ENCODE measurements around the gene RGL3. TPM values are rescaled to one million over a fixed set of nuclear protein-coding genes. Genes with fewer than 3 reads are reported as not detected.
"Not testable (repeated sequence)": the region's sequence is repeated elsewhere in the genome, so short reads cannot be mapped to it uniquely, and the experiment has no call there.

Gene RGL3
- total RNA-seq, 2 experiments from 2014 or later = not detected

- Mint-ChIP-seq H3K36me3 (peaks cover 9% of the 10 kb centered on the region), H3K4me3 (peak overlapping the region; percentile 56), H3K4me1 (peaks cover 29% of the 10 kb centered on the region), H3K9me3 (no peaks in the 10 kb centered on the region), H3K27me3 (peaks cover 33% of the 10 kb centered on the region), H3K27ac (peak overlapping the region; percentile 45)
- DNase-seq = peak; percentile 57
Observed at GRCh38 chr19:11382898-11383705, 36.0 kb downstream of the RGL3 start.

DNA sequence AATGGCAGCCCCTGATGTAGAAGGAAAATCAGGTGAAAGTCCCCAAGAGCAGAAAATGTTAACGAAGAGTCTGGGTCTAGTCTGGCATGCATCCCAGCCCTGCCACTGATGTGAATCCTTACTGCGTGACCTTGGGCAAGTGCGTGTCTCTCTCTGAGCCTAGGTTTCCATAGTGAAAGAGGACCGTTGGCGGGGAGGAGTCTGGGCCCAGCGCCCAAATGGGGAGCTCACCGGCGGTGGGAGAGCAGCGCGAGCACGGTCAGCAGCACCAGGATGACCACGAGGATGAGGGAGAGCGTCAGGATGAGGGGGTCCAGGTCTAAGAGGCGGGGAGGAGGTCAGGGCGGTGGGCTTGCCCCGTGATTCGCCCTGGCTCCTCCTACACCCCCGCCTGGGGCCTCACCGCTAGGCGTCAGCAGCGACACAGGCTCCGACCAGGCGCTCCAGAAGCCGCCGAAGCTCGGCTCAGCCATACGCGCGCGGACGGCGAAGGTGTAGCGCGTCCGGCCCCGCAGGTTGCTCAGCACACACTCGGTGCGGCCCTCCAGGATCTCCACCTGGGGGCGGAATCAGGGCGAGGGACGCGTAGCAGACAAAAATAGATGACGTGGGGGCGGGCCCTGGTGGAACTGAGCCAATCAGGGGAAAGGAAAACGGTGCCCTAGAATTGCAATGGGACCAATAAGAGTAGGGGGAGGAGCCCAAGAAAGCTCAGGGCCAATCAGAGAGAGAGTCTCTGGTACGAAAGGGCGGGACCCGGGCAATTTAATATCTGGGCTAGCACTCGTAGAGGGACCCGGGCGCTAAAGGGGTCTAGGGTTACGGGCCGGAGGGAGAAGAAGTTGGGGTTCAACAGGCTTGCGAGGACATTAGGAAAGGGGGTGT is 38.2 kb downstream of the RGL3 start:
- H3K4me1 Mint-ChIP-seq = peaks cover 34% of the 10 kb centered on the region
- H3K36me3 Mint-ChIP-seq = peaks cover 19% of the 10 kb centered on the region
- H3K4me3 Mint-ChIP-seq = peak overlapping the region; percentile 93
- H3K9me3 Mint-ChIP-seq = no peaks in the 10 kb centered on the region
- H3K27me3 Mint-ChIP-seq = peaks cover 33% of the 10 kb centered on the region
- H3K27ac Mint-ChIP-seq = peak overlapping the region; percentile 91
- DNase-seq = peak; percentile 97

DNA sequence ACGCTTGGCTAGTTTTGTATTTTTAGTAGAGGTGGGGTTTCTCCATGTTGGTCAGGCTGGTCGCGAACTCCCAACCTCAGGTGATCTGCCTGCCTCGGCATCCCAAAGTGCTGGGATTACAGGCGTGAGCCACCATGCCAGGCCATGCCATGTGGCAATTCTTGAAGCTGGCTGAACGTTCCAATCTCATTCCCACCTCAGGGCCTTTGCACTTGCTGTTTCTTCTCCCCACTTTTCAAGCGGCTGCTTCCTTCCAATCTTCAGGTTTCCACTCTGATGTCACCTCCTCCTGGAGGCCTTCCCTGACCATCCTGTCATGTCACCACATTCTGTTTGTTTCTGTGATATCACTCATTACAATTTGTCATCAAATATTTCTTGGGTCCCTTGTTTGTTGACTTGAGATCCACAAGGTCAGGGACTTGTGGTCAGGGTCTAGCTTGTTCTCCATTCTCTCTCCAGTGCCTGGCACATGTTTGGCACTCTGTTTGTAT is 39.2 kb downstream of the RGL3 start:
- peaks cover 34% of the 10 kb centered on the region for H3K4me1 Mint-ChIP-seq
- peak overlapping the region; percentile 93 for H3K4me3 Mint-ChIP-seq
- no peaks in the 10 kb centered on the region for H3K9me3 Mint-ChIP-seq
- H3K27ac Mint-ChIP-seq = peak overlapping the region; percentile 91
- H3K27me3 Mint-ChIP-seq = peaks cover 33% of the 10 kb centered on the region
- no peak for DNase-seq
- H3K36me3 Mint-ChIP-seq = peaks cover 24% of the 10 kb centered on the region

- not testable (repeated sequence) for H3K27ac Mint-ChIP-seq, H3K4me3 Mint-ChIP-seq, DNase-seq, H3K9me3 Mint-ChIP-seq
- Mint-ChIP-seq H3K27me3 (peaks cover 27% of the 10 kb centered on the region), H3K4me1 (peaks cover 34% of the 10 kb centered on the region), H3K36me3 (peaks cover 24% of the 10 kb centered on the region)
Observed at GRCh38 chr19:11379269-11379845, 39.8 kb downstream of the RGL3 start.

- no peak overlapping the region for H3K4me3 Mint-ChIP-seq
Observed at GRCh38 chr19:11378319-11379189, 40.6 kb downstream of the RGL3 start.

DNA sequence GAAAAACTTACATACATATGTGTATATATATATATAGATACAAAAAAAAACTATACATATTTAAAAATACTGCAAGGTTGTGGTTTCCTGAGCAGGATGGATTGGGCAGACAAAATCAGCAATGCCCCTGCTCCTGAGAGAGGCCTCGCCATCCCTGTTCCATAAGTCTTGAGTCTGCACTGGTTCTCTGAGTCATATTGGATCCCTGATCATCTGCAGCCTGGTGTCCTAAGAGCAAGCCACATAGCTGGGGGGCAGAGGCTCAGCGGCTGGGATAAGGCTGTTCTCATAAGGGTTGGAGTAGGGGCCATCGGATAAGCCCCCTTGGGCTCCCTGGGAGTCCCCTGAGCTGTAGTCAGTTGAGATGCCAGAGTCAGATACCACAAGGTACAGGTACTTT is 41.4 kb downstream of the RGL3 start:
- no peaks in the 10 kb centered on the region for H3K9me3 Mint-ChIP-seq

More at GRCh38 chr19:11378319-11379189, 40.6 kb downstream of the RGL3 start:
- H3K9me3 Mint-ChIP-seq = no peaks in the 10 kb centered on the region
- peaks cover 25% of the 10 kb centered on the region for H3K27me3 Mint-ChIP-seq
- H3K4me1 Mint-ChIP-seq = peaks cover 34% of the 10 kb centered on the region
- peak; percentile 22 for DNase-seq
- peaks cover 24% of the 10 kb centered on the region for H3K36me3 Mint-ChIP-seq
- no peak overlapping the region for H3K27ac Mint-ChIP-seq

GRCh38 chr19:11377237-11377636 is 41.9 kb downstream of the RGL3 start:
- peak overlapping the region; percentile 89 for H3K27ac Mint-ChIP-seq
- H3K27me3 Mint-ChIP-seq = peaks cover 12% of the 10 kb centered on the region
- peak; percentile 22 for DNase-seq
- no peaks in the 10 kb centered on the region for H3K9me3 Mint-ChIP-seq
- H3K4me1 Mint-ChIP-seq = peaks cover 31% of the 10 kb centered on the region
- peak overlapping the region; percentile 52 for H3K4me3 Mint-ChIP-seq
- peaks cover 24% of the 10 kb centered on the region for H3K36me3 Mint-ChIP-seq

More for the DNA sequence above, 41.4 kb downstream of the RGL3 start:
- peaks cover 17% of the 10 kb centered on the region for H3K27me3 Mint-ChIP-seq
- H3K4me1 Mint-ChIP-seq = peaks cover 33% of the 10 kb centered on the region
- H3K27ac Mint-ChIP-seq = no peak overlapping the region
- DNase-seq = no peak
- H3K4me3 Mint-ChIP-seq = no peak overlapping the region
- peaks cover 24% of the 10 kb centered on the region for H3K36me3 Mint-ChIP-seq

GRCh38 chr19:11375143-11375948 is 43.8 kb downstream of the RGL3 start:
- no peak overlapping the region for H3K27ac Mint-ChIP-seq
- peak; percentile 80 for DNase-seq
- H3K36me3 Mint-ChIP-seq = peaks cover 28% of the 10 kb centered on the region
- H3K27me3 Mint-ChIP-seq = no peaks in the 10 kb centered on the region
- H3K4me1 Mint-ChIP-seq = peaks cover 19% of the 10 kb centered on the region
- H3K4me3 Mint-ChIP-seq = no peak overlapping the region
- no peaks in the 10 kb centered on the region for H3K9me3 Mint-ChIP-seq

- no peak within 1 kb of the TSS for H3K27ac Mint-ChIP-seq
- peaks cover 26% of the 10 kb centered on the region for H3K36me3 Mint-ChIP-seq
- H3K4me3 Mint-ChIP-seq = no peak within 1 kb of the TSS
- H3K9me3 Mint-ChIP-seq = no peaks in the 10 kb centered on the region
- peak; percentile 97 for DNase-seq
- H3K4me1 Mint-ChIP-seq = peaks cover 15% of the 10 kb centered on the region
- no peaks in the 10 kb centered on the region for H3K27me3 Mint-ChIP-seq
Observed at GRCh38 chr19:11374433-11375142, 44.5 kb downstream of the RGL3 start, which contains the start of gene SWSAP1. TSS of gene SWSAP1 (plus strand) at chr19:11374666. CDS start at chr19:11374681, 15 bp downstream.

DNA sequence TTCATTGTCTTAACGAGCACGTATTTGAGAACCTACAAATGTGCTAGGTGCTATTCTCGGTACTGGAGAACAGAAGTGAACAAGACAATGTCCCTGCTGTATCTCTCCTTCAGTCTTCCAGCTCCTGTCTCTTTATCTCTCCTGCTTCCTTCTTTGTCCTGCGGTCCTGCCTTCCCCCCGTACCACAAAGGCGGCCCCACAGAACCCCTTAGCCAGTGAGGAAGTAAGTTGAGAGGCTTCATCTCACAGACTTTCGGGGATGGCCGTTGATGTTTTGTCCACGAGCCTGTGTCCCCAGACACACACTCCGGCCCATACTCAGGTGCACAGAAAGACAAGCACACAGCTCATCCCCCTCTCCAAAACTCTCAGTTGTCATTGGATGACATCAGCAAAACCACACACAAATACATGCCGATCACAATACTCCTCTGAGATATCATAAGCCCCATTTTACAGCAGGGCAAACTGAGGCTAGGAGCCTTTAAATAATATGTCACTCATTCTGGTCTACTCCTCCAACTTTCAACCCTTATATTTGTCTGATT is 45.2 kb downstream of the RGL3 start:
- H3K27me3 Mint-ChIP-seq = no peaks in the 10 kb centered on the region
- no peak overlapping the region for H3K27ac Mint-ChIP-seq
- H3K9me3 Mint-ChIP-seq = no peaks in the 10 kb centered on the region

GRCh38 chr19:11373166-11373884 is 45.8 kb downstream of the RGL3 start:
- H3K4me3 Mint-ChIP-seq = peak overlapping the region; percentile 8
- no peaks in the 10 kb centered on the region for H3K9me3 Mint-ChIP-seq
- no peak overlapping the region for H3K27ac Mint-ChIP-seq
- H3K27me3 Mint-ChIP-seq = no peaks in the 10 kb centered on the region
- H3K36me3 Mint-ChIP-seq = peaks cover 27% of the 10 kb centered on the region
- peaks cover 10% of the 10 kb centered on the region for H3K4me1 Mint-ChIP-seq
- no peak for DNase-seq

More for the DNA sequence above, 45.2 kb downstream of the RGL3 start:
- Mint-ChIP-seq H3K4me3 (no peak overlapping the region), H3K36me3 (peaks cover 32% of the 10 kb centered on the region), H3K4me1 (peaks cover 15% of the 10 kb centered on the region)
- DNase-seq = no peak

DNA sequence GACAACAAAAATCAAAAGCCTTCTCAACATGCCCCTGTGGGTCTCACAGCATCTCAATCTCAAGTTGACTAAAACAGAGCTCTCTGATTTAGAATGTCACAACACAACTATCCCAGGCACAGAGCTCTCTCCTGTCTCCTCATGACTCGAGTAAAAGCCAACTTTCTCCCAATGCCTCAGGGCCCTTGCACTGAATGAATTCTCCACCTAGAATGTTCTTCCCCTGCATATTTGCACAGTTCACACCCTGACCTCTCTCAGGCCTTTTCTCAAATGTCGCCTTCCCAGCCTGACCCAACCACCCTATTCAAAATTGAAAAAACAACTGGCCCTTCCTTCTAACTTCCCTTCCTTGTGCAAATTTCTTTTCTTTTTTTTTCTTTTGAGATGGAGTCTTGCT is 48.4 kb downstream of the RGL3 start:
- peaks cover 14% of the 10 kb centered on the region for H3K36me3 Mint-ChIP-seq
- no peak for DNase-seq
- H3K27ac Mint-ChIP-seq = no peak overlapping the region
- no peaks in the 10 kb centered on the region for H3K4me1 Mint-ChIP-seq
- H3K27me3 Mint-ChIP-seq = no peaks in the 10 kb centered on the region
- no peaks in the 10 kb centered on the region for H3K9me3 Mint-ChIP-seq
- no peak overlapping the region for H3K4me3 Mint-ChIP-seq
